ENCODE measurements around the gene LRRC18.

The LRRC18 gene

GRCh38 chr10:48934672-48935501 lies 4.8 kb downstream of the LRRC18 start:
- DNase-seq: no peak
- Histone ChIP-seq H3K27me3 (ENCODE audit: insufficient read depth, low read depth, severe bottlenecking) (peaks cover 7% of the 10 kb centered on the region), H3K36me3 (no peaks in the 10 kb centered on the region), H3K9me3 (ENCODE audit: severe bottlenecking) (no peaks in the 10 kb centered on the region), H3K4me3 (ENCODE audit: low read depth, low read length) (no peak overlapping the region), H3K27ac (no peak overlapping the region)
- no peak for TF ChIP-seq CTCF (IDR thresholded peaks at IDR 0.05; ENCODE audit: low read depth, low read length)

- Histone ChIP-seq H3K27ac (no peak overlapping the region), H3K9me3 (ENCODE audit: severe bottlenecking) (no peaks in the 10 kb centered on the region), H3K36me3 (no peaks in the 10 kb centered on the region), H3K27me3 (ENCODE audit: insufficient read depth, low read depth, severe bottlenecking) (peaks cover 5% of the 10 kb centered on the region), H3K4me3 (ENCODE audit: low read depth, low read length) (no peak overlapping the region)
- TF ChIP-seq CTCF (IDR thresholded peaks at IDR 0.05; ENCODE audit: low read depth, low read length): no peak
- no peak for DNase-seq
These were observed 6.6 kb downstream of the LRRC18 start for GRCh38 chr10:48932831-48933664.

- DNase-seq: no peak
- Histone ChIP-seq H3K4me3 (ENCODE audit: low read depth, low read length) (no peak overlapping the region), H3K27me3 (ENCODE audit: insufficient read depth, low read depth, severe bottlenecking) (peaks cover 3% of the 10 kb centered on the region), H3K27ac (no peak overlapping the region), H3K36me3 (no peaks in the 10 kb centered on the region), H3K9me3 (ENCODE audit: severe bottlenecking) (no peaks in the 10 kb centered on the region)
- no peak for TF ChIP-seq CTCF (IDR thresholded peaks at IDR 0.05; ENCODE audit: low read depth, low read length)
These were observed 8.5 kb downstream of the LRRC18 start for GRCh38 chr10:48931188-48931587.

- no peak for TF ChIP-seq CTCF (IDR thresholded peaks at IDR 0.05; ENCODE audit: low read depth, low read length)
These were observed 10.1 kb downstream of the LRRC18 start for GRCh38 chr10:48929413-48929990.

GRCh38 chr10:48926764-48927540 lies 12.7 kb downstream of the LRRC18 start:
- Histone ChIP-seq H3K9me3 (ENCODE audit: severe bottlenecking) (no peaks in the 10 kb centered on the region), H3K4me3 (ENCODE audit: low read depth, low read length) (no peak overlapping the region), H3K36me3 (no peaks in the 10 kb centered on the region), H3K27ac (no peak overlapping the region), H3K27me3 (ENCODE audit: insufficient read depth, low read depth, severe bottlenecking) (peaks cover 3% of the 10 kb centered on the region)
- DNase-seq: no peak
- TF ChIP-seq CTCF (IDR thresholded peaks at IDR 0.05; ENCODE audit: low read depth, low read length): no peak

More at GRCh38 chr10:48929413-48929990, 10.1 kb downstream of the LRRC18 start:
- Histone ChIP-seq H3K27ac (no peak overlapping the region), H3K9me3 (ENCODE audit: severe bottlenecking) (no peaks in the 10 kb centered on the region), H3K4me3 (ENCODE audit: low read depth, low read length) (no peak overlapping the region), H3K36me3 (no peaks in the 10 kb centered on the region), H3K27me3 (ENCODE audit: insufficient read depth, low read depth, severe bottlenecking) (peaks cover 3% of the 10 kb centered on the region)
- DNase-seq: no peak
